SH-SY5Y (cell line): ENCODE data around the gene C2.

Experiments
- GATA2 ChIP-seq: IDR thresholded peaks from 2 replicates; pipeline ENCODE4 v1.6.1; 2011; ENCODE audit warnings: mild to moderate bottlenecking, low read depth, low read length
- GATA3 ChIP-seq: IDR thresholded peaks from 2 replicates; pipeline ENCODE4 v1.6.1; 2011; ENCODE audit warnings: low read depth, mild to moderate bottlenecking, low read length, moderate library complexity

- TF ChIP-seq GATA2 (no peak), GATA3 (no peak)
These were observed 42.4 kb downstream of the C2 start for GRCh38 chr6:31969712-31970603.
